ENCODE results near the gene CBX3.

DNA sequence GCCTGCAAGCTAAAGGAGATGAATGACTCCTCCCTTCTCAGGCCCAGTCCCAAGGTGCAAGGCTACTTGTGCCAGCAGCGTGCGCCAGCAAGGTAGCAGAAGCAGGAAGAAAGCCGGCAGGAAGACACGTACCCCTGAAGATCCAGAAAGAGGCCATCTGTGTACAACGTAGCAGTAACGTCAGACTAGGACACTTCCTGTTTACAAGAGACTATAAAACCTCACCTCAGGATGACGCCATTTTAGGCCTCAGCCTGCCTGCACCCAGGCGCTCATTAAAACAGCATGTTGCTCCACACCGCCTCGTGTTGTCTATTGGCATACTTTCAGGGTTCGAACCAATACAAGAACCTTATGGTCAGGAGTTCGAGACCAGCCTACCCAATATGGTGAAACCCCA, 48.7 kb downstream of the CBX3 start:
- TF ChIP-seq, protein P1, sequence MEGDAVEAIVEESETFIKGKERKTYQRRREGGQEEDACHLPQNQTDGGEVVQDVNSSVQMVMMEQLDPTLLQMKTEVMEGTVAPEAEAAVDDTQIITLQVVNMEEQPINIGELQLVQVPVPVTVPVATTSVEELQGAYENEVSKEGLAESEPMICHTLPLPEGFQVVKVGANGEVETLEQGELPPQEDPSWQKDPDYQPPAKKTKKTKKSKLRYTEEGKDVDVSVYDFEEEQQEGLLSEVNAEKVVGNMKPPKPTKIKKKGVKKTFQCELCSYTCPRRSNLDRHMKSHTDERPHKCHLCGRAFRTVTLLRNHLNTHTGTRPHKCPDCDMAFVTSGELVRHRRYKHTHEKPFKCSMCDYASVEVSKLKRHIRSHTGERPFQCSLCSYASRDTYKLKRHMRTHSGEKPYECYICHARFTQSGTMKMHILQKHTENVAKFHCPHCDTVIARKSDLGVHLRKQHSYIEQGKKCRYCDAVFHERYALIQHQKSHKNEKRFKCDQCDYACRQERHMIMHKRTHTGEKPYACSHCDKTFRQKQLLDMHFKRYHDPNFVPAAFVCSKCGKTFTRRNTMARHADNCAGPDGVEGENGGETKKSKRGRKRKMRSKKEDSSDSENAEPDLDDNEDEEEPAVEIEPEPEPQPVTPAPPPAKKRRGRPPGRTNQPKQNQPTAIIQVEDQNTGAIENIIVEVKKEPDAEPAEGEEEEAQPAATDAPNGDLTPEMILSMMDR (IDR thresholded peaks at IDR 0.05): no peak
- TF ChIP-seq POLR2A (IDR thresholded peaks at IDR 0.05): no peak

Data from body of pancreas (tissue), 4 donors.